GM21723 (cell line): ENCODE data around the gene EFS.

ENCODE experiments used
- ATAC-seq: cut with Tn5 transposase; IDR thresholded peaks from one replicate; pipeline ENCODE4 v1.9.1; 2021; ENCODE audit warnings: mild to moderate bottlenecking, moderate library complexity; ENCODE audit not compliant: unreplicated experiment

The EFS gene

DNA sequence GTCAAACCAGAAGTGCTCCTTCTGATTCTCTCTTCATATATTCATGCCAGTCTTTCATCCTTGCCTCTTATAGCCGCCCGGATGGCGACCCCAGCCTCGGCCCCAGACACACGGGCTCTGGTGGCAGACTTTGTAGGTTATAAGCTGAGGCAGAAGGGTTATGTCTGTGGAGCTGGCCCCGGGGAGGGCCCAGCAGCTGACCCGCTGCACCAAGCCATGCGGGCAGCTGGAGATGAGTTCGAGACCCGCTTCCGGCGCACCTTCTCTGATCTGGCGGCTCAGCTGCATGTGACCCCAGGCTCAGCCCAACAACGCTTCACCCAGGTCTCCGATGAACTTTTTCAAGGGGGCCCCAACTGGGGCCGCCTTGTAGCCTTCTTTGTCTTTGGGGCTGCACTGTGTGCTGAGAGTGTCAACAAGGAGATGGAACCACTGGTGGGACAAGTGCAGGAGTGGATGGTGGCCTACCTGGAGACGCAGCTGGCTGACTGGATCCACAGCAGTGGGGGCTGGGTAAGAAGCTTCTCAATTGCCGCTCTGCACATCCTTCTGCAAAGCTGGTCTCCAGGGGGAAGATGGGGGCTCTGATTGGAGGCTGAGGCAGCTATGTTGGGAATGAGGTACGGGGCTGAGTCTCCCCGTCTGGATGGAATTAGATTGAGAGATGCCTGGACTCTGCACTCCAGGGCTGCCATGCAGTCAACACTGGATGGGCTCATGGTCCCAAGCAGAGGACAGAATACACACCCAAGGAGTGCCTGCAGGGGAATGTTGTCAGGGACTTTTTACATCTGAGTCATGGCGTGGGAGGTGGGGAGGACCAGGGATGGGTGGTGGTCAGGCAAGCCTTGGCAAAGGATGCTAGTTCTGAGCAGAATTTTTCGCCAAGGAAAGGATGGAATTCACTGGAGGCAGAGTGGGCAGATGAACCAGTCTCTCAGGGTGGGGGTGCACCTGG is 57.0 kb downstream of the EFS start:
- no peak for ATAC-seq

DNA sequence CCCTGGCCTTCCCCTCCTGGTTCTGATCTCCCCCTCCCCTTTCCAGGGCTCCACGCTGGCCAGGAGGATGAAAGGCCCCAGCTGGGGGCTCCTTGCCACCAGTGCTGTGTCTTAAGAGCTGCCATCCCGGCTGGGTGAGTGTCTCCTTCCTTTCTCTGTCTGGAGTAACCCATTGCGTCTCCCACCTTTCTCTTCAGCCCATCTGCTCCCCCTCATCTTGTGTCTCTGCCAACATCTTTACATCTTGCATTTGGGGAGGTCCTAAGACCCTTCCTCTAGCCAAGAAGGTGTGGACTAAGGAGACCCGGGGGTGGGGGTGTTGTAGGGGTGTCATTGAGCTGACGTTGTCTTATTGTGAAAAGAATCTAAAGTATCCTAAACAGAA is 57.8 kb downstream of the EFS start:
- no peak for ATAC-seq

DNA sequence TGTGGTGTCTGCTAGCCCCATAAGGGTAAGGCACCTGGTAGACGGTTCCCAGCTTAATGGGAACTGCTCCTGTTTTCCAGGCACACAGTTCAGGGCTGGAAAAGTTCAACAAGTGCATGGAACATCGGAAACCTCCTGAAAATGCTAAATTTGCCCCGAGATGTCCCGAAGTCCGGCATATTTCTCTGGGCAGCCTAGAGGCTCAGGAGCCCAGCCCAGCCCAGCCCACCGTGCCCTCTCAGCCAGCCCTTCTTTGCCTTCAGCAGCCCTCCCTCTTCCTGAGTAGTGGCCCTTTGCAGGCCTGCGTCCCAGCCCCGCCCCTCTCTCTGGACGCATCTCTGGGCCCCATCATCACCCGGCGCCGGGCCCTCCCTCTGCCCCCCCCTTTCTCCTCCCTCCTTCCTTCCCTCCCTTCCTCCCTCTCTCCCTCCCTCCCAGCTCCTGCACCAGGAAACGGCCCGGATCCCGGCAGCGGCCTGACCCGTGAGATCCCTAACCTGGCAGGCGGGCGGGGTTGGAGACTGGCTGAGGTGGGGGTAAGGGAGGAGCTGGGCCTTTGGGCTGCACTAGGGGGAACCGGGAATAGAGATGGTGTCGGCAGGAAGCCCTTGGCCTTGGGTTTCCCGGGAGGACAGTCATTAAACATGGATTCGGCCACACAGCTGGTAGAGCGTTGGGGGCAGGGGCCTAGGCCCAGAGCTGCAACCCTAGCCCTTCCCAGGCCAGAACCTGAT is 58.4 kb downstream of the EFS start, which contains the start of gene BCL2L2:
BCL2L2 (plus strand) TSS at position 422 of the 734 bp plus-strand sequence. CDS start 935 bp downstream, outside the sequence.
- ATAC-seq = no peak
